Nucleus accumbens (tissue), 56 donors: ENCODE results near the gene SRI.

ENCODE experiments used
- DNase-seq, 56 donors: peaks; one replicate each; lab custom pipeline; 2025; lab: John Stamatoyannopoulos, UW

Gene SRI

GRCh38 chr7:88226886-88227516, 7.2 kb upstream of the SRI start:
- DNase-seq: no peak

DNA sequence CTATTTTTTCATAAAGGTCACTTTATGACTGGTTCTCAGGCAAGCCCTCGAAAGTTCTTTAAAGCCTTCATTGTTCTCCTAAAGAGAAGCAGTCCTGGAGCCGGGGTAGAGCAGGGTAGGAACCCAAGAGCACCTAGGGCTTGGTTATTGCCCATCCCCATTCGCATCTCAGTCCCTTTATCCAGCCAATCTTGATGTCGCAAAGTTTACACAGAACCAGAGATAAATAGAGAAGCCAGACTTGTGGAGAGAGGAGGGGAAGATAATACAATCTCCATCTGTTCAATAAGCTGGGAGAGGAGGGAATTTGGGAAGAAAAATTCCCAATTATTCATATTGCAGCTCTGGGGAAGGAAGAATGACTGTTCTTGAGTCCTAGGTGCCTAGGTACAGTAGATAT, 6.4 kb upstream of the SRI start:
- no peak for DNase-seq

- no peak for DNase-seq
Measured at GRCh38 chr7:88224601-88225275, 4.9 kb upstream of the SRI start.

- no peak for DNase-seq
Measured at GRCh38 chr7:88223265-88223664, 3.4 kb upstream of the SRI start.

DNA sequence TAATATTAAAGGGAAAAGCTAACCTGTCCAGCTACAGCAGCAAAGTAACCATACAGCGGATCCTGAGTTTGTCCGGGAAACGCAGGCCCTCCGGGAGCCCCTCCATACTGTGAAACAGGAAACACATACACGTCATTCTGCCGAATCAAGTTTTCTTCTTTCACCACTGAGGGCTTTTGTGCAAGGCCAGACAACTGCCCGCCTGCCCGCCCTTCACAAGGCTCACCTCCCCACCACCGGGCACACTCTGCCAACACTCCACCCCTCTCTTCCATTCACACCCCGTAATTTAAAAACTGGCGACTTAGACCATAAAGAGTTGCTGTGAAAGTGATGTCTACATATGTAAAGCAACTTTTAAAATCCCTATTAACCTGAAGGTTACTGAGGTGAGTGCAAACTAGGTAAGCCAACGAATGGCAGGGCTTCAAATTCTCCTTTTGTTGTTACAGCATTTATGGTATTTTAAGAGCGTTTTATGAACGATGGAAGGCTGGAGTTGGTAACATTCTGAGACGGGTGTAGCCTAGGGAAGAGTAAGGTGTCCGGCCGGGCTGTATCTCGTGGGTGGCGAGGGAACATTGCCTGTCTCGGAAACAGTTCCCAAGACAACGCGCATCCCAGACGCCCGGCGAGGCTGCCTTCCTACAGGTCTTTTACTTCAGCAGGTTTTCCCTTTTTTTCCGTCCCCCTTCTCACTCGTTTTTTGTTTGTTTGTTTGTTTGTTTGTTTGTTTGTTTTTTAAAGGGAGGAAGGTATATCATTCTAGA, 817 bp downstream of the SRI start:
- DNase-seq: peak in 41 of 56 donors; percentile 4 to 60 (median 33)

- no peak for DNase-seq
Measured at GRCh38 chr7:88218429-88218745, 1.5 kb downstream of the SRI start.

- no peak for DNase-seq
Measured at GRCh38 chr7:88217675-88218428, 2.0 kb downstream of the SRI start.

DNA sequence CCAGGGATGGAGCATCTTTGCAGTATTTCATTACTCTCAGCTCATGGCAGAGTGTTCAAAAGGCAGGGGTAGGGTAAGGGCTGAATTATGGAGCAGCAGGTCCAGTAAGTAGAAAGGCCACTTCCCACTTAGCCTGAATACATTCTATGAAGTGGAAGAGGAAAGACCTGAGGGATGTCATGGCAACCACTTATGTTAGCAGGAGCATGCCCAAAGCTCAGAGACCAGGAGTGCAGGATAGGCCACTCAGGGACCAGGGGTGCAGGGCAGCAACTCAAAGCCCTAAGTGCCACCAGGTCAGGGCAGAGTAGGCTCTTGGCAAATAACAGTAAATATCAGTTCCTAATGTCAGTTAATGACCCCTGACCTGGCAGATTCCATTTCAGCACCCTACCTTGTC, 3.6 kb downstream of the SRI start:
- DNase-seq: no peak

GRCh38 chr7:88215295-88215694, 4.5 kb downstream of the SRI start:
- no peak for DNase-seq

GRCh38 chr7:88214456-88214855, 5.4 kb downstream of the SRI start:
- no peak for DNase-seq

- DNase-seq: no peak
Measured at GRCh38 chr7:88212918-88213317, 6.9 kb downstream of the SRI start.

GRCh38 chr7:88208521-88208920, 11.3 kb downstream of the SRI start:
- no peak for DNase-seq

- no peak for DNase-seq
Measured at GRCh38 chr7:88206254-88206653, 13.6 kb downstream of the SRI start.

DNA sequence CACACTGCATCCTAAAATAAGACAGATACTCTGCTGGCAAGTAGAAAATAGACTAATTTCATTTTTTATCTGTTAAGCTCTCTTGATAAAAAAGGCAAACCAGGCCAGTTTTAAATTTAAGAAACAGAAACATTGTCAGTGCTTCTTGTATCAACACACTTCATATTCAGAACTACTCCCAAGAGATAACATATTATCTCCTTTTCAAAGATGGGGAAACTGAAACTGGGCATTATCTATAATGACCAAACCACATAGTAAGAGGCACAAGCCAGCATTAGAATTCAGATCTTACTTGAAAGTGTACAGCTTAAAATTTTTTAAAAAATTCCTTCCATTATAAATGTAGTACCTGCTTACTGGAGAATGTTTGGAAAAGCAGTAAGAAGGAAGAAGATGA, 14.7 kb downstream of the SRI start:
- no peak for DNase-seq

DNA sequence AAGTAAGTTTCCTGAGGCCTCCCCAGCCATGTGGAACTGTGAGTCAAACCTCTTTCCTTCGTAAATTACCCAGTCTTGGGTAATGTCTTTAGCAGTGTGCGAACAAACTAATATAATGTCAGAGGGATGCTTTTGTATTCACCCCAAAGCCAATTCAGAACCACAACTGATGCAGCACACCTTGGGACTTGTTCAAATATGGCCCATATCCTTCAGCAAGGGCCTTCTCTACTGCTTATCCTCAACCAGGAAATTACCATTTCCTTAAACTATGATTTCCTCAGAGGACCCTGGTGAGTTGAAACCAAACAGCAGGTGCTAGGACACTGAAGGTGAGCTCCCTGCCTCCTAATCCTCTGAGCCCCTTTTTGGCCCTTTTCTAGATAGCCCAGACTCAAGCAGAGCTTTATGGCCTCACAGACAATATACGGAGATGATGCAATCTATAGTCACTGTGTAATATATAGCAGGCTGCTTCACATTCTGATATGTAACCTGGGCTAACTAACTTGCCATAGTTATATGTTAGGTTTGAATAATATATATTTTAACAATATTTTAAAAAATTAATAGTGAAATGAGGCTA, 15.2 kb downstream of the SRI start:
- no peak for DNase-seq

GRCh38 chr7:88203401-88203800, 16.4 kb downstream of the SRI start:
- DNase-seq: no peak

DNA sequence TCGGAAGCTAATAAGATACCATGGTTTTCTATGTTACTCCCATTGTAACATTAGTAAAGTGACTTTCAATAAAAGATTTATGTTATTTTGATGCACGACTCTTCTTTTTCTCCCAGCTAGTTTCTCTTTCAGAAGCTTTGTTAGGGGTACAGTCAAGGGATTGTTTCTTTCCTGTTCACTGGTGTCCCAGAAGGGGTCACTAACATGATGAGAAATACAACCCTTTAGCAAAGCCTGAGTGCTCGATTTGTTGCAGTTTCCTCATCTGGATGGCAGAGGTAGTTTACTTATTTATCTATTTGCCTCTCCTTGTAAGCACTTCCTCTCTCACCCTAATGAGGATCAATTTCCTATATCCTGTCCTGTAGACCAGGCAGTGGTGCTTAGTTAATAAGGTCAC, 17.0 kb downstream of the SRI start:
- no peak for DNase-seq

GRCh38 chr7:88202278-88202677, 17.6 kb downstream of the SRI start:
- no peak for DNase-seq

DNA sequence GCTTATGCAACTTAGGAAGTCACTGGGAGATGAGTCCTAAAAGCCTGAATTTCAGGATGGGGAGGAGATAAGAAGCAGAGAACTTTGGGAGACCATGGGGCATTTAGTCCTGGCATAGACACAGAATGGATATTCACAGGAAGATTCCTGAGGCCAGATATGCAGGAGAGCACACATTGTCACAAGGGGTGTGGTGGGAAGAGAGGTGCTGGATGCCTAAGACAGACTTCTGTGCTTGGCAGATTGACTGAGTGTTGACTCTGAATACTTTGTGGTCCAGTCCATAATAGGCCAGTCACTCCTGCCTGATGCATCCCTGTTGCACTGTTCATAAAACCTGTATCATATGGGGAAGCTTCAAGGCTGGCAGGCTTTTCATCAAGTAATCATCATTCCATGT, 18.5 kb downstream of the SRI start:
- no peak for DNase-seq

DNA sequence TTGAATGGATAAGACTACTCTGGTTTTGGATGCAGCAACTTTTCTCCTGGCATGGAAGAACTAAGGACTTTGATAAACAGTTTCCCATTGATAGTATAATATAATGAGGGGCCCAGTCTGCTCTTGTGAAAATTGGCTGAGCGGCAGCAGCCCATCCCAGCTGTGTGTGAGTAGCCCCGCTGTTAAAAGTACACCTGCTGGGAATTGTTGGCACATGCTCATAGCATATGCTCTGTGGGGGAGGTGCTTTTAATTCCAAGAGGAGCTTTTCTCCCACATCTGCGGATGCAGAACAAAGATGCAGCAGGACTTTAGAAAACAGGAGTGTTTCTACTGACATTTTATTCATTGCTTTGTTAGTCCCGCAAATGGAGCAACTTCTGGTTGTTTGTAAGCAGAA, 19.0 kb downstream of the SRI start:
- peak in 4 of 56 donors; percentile 6 to 12 (median 7) for DNase-seq

DNA sequence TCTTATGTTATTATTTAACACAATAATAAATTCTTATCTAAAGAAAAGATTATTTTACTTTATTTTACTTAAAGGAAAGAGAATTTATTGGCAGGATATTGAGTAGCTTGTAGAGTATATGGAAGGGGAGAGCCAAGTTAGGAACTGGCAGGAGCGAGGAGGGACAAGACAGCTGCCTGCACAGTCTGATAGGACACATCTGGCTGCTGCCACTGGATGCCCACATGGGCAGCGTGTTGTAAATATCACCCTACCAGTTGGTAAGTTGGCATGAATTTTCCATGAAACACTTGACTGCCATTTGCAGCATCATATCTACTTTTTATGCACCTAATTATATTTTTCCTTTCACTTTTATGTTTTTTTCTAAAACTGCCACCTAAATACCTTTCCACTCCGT, 19.6 kb downstream of the SRI start:
- no peak for DNase-seq
